Left ventricle myocardium inferior (tissue), 1 donor: Measurements from ENCODE around the gene CYB561D1. TPM values are rescaled to one million over a fixed set of nuclear protein-coding genes. Genes with fewer than 3 reads are reported as not detected.
"Not testable (repeated sequence)": the region's sequence is repeated elsewhere in the genome, so short reads cannot be mapped to it uniquely, and the experiment has no call there.

Experiments used
- DNase-seq: peaks from one replicate; pipeline ENCODE4 v3.0.0-alpha.2; 2020
- H3K27ac ChIP-seq: fragments of 200-600 bp; replicated peaks from 2 replicates; pipeline ENCODE4 v1.8.0; 2021
- H3K27me3 ChIP-seq: fragments of 200-600 bp; 2 replicates; pipeline ENCODE4 v1.8.0; 2021; ENCODE audit warnings: low read depth
- H3K36me3 ChIP-seq: fragments of 200-600 bp; 2 replicates; pipeline ENCODE4 v1.8.0; 2021
- H3K4me1 ChIP-seq: fragments of 200-600 bp; 2 replicates; pipeline ENCODE4 v1.8.0; 2021
- H3K4me3 ChIP-seq: fragments of 200-600 bp; 2 replicates; pipeline ENCODE4 v1.8.0; 2021; ENCODE audit warnings: mild to moderate bottlenecking, moderate library complexity
- H3K9me3 ChIP-seq: fragments of 200-600 bp; replicated peaks from 2 replicates; pipeline ENCODE4 v1.8.0; 2021
- intact Hi-C: fragments of 100-400 bp; cut with micrococcal nuclease; formaldehyde crosslinking; loops from one replicate; pipeline ENCODE4 v1.11.0; 2022
- long read RNA-seq: library from polyadenylated mRNA; unstranded; transcript quantifications from one replicate; pipeline ENCODE4 v2.0.0, GENCODE V29; 2021
- total RNA-seq: library from RNA; stranded (reverse); fragmentation: NEBNext Ultra II Directional; extraction: Animal tissue kit (Norgen Biotek cat#: 25700); gene quantifications from one replicate; pipeline ENCODE4 v1.2.1, GENCODE V29; 2021
- TF ChIP-seq, protein P1 (sequence below): fragments of 200-600 bp; IDR thresholded peaks from 2 replicates; pipeline ENCODE4 v1.8.0; 2021; ENCODE audit warnings: antibody characterized with exemption, mild to moderate bottlenecking, borderline replicate concordance
- donor health status: DM: no; HTN: yes; CAD: no; lungs with severe emphysema.

CYB561D1 gene, protein sequence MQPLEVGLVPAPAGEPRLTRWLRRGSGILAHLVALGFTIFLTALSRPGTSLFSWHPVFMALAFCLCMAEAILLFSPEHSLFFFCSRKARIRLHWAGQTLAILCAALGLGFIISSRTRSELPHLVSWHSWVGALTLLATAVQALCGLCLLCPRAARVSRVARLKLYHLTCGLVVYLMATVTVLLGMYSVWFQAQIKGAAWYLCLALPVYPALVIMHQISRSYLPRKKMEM
- 4.6 TPM for total RNA-seq
- long read RNA-seq, full-length matches to known transcripts = 1 of 5 reads
- long read RNA-seq, partial matches to known transcripts = 0 of 5 reads
- long read RNA-seq, other reads (novel, unspliced or antisense) = 4 of 5 reads

DNA sequence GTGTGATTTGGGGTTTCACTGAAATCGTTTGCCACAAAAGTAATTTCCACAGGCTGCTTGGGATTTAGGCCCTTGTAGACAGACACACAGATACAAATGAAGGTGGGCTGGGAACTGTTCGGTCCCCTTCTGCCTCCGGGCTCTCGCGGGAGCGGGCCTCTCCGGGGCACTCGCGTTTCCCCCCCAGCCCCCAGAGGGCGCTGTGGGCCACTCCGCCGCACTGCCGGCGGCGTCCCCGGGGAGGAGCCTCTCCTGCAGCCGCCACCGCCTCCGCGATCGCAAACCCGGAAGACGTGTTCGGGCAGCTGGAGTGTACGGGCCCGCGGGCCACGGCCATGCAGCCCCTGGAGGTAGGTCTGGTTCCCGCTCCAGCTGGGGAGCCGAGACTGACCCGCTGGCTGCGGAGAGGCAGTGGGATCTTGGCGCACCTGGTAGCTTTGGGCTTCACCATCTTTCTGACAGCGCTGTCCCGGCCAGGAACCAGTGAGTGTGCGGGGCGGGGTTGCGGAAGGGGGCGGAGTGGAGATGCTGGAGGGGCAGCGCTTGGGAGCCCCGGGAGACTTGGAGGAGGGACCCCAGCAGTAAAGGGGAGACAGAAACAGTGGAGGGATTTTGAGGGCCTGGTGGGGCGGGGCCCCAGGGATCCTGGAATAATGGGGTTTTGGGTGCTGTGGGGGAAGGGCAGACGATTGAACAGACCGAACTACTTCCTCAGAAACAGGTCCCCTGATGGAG is at the start of gene CYB561D1:
CYB561D1 (plus strand) TSS at position 290 of the 735 bp plus-strand sequence; CDS start at position 336, 46 bp downstream.
- peak; percentile 88 for DNase-seq
- Histone ChIP-seq H3K9me3 (no peaks in the 10 kb centered on the region), H3K4me1 (peaks cover 44% of the 10 kb centered on the region), H3K36me3 (peaks cover 18% of the 10 kb centered on the region), H3K4me3 (peak within 1 kb of the TSS; percentile 94), H3K27ac (peak within 1 kb of the TSS; percentile 90), H3K27me3 (no peaks in the 10 kb centered on the region)
- intact Hi-C loops = loop anchor here (2.0 kb wide), 1 partner anchor 43 kb away; no protein-coding TSS in a partner anchor
- TF ChIP-seq, protein P1, sequence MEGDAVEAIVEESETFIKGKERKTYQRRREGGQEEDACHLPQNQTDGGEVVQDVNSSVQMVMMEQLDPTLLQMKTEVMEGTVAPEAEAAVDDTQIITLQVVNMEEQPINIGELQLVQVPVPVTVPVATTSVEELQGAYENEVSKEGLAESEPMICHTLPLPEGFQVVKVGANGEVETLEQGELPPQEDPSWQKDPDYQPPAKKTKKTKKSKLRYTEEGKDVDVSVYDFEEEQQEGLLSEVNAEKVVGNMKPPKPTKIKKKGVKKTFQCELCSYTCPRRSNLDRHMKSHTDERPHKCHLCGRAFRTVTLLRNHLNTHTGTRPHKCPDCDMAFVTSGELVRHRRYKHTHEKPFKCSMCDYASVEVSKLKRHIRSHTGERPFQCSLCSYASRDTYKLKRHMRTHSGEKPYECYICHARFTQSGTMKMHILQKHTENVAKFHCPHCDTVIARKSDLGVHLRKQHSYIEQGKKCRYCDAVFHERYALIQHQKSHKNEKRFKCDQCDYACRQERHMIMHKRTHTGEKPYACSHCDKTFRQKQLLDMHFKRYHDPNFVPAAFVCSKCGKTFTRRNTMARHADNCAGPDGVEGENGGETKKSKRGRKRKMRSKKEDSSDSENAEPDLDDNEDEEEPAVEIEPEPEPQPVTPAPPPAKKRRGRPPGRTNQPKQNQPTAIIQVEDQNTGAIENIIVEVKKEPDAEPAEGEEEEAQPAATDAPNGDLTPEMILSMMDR = peak; percentile 98

DNA sequence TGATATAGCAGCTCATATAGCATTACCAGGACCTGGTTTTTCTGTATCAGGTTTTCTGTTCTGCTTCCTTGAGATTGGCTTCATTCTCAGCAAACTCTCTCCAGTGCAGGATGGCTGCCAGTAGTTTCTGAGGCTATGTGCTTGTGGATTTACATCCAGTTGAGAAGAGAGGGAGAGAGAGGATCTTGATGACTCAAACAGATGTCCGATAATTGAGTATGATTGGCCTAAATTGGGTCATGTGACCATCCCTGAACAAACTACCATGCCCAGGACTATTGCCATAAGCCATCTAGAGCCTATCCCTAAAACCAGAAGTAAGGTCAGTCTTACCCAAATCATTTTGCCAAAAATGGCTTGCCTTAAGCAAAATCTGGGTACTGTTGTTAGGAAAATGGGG is 49.5 kb upstream of the CYB561D1 start:
- no peak for DNase-seq
- intact Hi-C loops = no loop called here

DNA sequence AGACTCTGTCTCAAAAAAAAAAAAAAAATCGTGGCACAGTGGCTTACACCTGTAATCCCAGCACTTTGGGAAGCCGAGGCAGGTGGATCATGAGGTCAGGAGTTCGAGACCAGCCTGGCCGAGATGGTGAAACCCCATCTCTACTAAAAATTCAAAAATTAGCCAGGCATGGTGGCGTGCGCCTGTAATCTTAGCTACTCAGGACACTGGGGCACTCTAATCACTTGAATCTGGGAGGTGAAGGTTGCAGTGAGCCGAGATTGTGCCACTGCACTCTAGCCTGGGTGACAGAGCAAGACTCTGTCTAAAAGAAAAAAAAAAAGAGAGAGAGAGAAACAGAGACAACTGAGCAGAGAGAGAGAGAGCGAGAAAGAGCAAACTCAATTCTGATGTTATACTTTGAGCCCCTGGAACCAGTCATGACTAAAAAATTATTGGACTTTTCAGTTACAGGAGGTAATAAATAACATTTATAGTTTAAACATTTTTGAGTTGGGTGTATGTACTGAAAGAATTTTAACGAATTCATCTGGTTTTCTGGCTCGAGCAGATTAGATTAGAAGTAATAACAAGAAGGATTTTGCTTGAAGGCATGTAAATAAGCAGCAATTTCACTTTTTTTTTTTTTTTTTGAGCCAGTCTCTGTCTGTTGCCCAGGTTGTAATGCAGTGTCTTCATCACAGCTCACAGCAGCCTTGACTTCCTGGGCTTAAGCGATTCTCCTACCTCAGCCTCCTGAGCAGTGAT is 47.8 kb upstream of the CYB561D1 start:
- H3K9me3 ChIP-seq, H3K4me3 ChIP-seq, intact Hi-C loops, DNase-seq, H3K27ac ChIP-seq, H3K4me1 ChIP-seq, H3K36me3 ChIP-seq: not testable (repeated sequence)
- H3K27me3 ChIP-seq = peaks cover 51% of the 10 kb centered on the region

More for the DNA sequence above, 49.5 kb upstream of the CYB561D1 start:
- Histone ChIP-seq H3K4me1 (no peaks in the 10 kb centered on the region), H3K9me3 (no peaks in the 10 kb centered on the region), H3K27ac (no peak overlapping the region), H3K4me3 (no peak overlapping the region), H3K27me3 (peaks cover 34% of the 10 kb centered on the region), H3K36me3 (no peaks in the 10 kb centered on the region)
- TF ChIP-seq, protein P1 = no peak

DNA sequence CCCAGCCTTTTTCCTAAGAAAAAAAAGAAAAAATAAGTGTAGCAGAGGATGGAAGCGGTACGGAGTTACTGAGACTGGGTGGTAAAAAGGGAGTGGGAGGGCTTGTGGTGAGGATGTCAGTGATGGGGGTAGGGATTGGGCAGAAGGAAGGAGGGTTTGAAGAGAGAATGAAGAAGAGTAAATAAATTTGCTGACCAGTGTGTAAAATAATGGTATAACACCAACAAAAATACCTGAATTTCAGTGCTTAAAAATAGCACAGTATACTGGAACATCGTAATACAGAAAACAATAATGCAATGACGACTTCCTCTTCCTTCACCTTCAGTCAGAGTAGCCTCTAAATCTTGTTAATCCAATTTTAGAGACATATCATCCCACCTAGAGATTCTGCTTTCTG is 46.4 kb upstream of the CYB561D1 start:
- no peaks in the 10 kb centered on the region for H3K9me3 ChIP-seq
- no peak for DNase-seq
- no peak overlapping the region for H3K4me3 ChIP-seq
- peaks cover 55% of the 10 kb centered on the region for H3K27me3 ChIP-seq
- H3K36me3 ChIP-seq = no peaks in the 10 kb centered on the region
- no peak overlapping the region for H3K27ac ChIP-seq
- intact Hi-C loops = no loop called here
- no peaks in the 10 kb centered on the region for H3K4me1 ChIP-seq
- TF ChIP-seq, protein P1 = no peak

DNA sequence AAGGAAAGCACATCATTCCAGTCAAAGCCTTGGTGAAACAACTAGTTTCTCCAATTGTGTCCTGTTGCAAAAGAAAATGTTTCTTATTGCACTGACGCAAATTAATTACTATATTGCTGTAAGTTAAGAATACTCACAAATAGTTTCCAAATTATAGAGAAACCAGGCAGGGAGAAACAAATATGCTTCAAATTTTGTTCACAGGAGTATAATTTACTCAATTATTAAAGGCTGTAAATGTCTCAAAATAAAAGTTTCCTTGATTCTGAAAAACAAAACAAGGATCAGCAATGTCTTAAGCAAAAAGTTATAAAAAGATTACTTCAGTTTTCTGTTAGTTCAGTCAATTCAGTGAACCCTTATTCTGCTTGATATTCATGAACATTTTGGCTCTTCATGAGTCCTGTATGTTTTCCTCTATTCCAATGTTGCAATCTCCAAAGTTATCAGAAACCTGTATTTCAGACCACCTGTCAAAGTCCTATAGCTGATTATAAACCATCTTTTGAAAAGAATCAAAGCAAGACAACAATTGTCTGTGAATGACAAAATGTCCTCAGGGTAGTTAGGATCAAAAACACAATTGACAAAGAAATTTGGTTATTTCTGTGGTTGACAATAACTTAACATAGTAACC is 39.3 kb upstream of the CYB561D1 start:
- no peak for DNase-seq
- no peaks in the 10 kb centered on the region for H3K36me3 ChIP-seq
- intact Hi-C loops = no loop called here
- H3K4me1 ChIP-seq = no peaks in the 10 kb centered on the region
- no peak overlapping the region for H3K4me3 ChIP-seq
- H3K27me3 ChIP-seq = peaks cover 33% of the 10 kb centered on the region
- no peak overlapping the region for H3K27ac ChIP-seq
- peaks cover 12% of the 10 kb centered on the region for H3K9me3 ChIP-seq
- TF ChIP-seq, protein P1 = no peak
